SK-N-SH treated with all-trans-retinoic acid at 6 μM for 48 hours (cell line): ENCODE measurements around the gene TMEM167B.

Experiments
- ATAC-seq: fragments of 200-7000 bp; cut with Tn5 transposase; 3 replicates; pipeline ENCODE4 v1.9.1; 2020; ENCODE audit warnings: mild to moderate bottlenecking, moderate library complexity
- ARNTL ChIP-seq: fragments of 450-650 bp; formaldehyde crosslinking; IDR thresholded peaks from 2 replicates; pipeline ENCODE4 v1.5.0; 2020; ENCODE audit warnings: low read depth, mild to moderate bottlenecking, moderate library complexity, borderline replicate concordance
- BACH2 ChIP-seq: fragments of 250-450 bp; sonication (Bioruptor Pico); IDR thresholded peaks from 2 replicates; pipeline ENCODE4 v1.9.0; 2021; ENCODE audit warnings: mild to moderate bottlenecking, borderline replicate concordance
- CSRNP3 ChIP-seq: fragments of 250-450 bp; sonication (Bioruptor Pico); IDR thresholded peaks from 2 replicates; pipeline ENCODE4 v1.5.1; 2021; ENCODE audit warnings: mild to moderate bottlenecking, moderate library complexity
- ESRRG ChIP-seq: fragments of 250-450 bp; sonication (Bioruptor Pico); IDR thresholded peaks from 2 replicates; pipeline ENCODE4 v1.6.1; 2021; ENCODE audit warnings: mild to moderate bottlenecking
- GLIS3 ChIP-seq: fragments of 250-450 bp; sonication (Bioruptor Pico); IDR thresholded peaks from 2 replicates; pipeline ENCODE4 v1.5.0; 2020; ENCODE audit warnings: mild to moderate bottlenecking, moderate library complexity
- ISL1 ChIP-seq: fragments of 250-450 bp; sonication (Bioruptor Pico); IDR thresholded peaks from 2 replicates; pipeline ENCODE4 v2.1.2; 2022; ENCODE audit warnings: mild to moderate bottlenecking, moderate library complexity
- PATZ1 ChIP-seq: fragments of 250-450 bp; sonication (Bioruptor Pico); IDR thresholded peaks from 2 replicates; pipeline ENCODE4 v1.8.0; 2020; ENCODE audit warnings: mild to moderate bottlenecking, moderate library complexity, borderline replicate concordance
- POU6F1 ChIP-seq: fragments of 250-450 bp; sonication (Bioruptor Pico); IDR thresholded peaks from 2 replicates; pipeline ENCODE4 v1.8.0; 2021; ENCODE audit warnings: low read depth, mild to moderate bottlenecking, moderate library complexity, borderline replicate concordance
- PPARA ChIP-seq: fragments of 250-450 bp; sonication (Bioruptor Pico); IDR thresholded peaks from 2 replicates; pipeline ENCODE4 v1.5.0; 2020; ENCODE audit warnings: mild to moderate bottlenecking, borderline replicate concordance
- RARB ChIP-seq: fragments of 250-450 bp; sonication (Bioruptor Pico); IDR thresholded peaks from 2 replicates; pipeline ENCODE4 v1.8.0; 2021; ENCODE audit warnings: mild to moderate bottlenecking, moderate library complexity
- SNAI2 ChIP-seq: fragments of 250-450 bp; sonication (Bioruptor Pico); IDR thresholded peaks from 2 replicates; pipeline ENCODE4 v1.5.0; 2020; ENCODE audit warnings: mild to moderate bottlenecking, moderate library complexity
- TCF4 ChIP-seq: fragments of 250-450 bp; sonication (Bioruptor Pico); IDR thresholded peaks from 2 replicates; pipeline ENCODE4 v1.8.0; 2021; ENCODE audit warnings: mild to moderate bottlenecking, moderate library complexity, borderline replicate concordance
- TOX ChIP-seq: fragments of 250-450 bp; sonication (Bioruptor Pico); IDR thresholded peaks from 2 replicates; pipeline ENCODE4 v1.8.0; 2021; ENCODE audit warnings: mild to moderate bottlenecking, moderate library complexity, borderline replicate concordance
- TSHZ2 ChIP-seq: fragments of 250-450 bp; sonication (Bioruptor Pico); IDR thresholded peaks from 2 replicates; pipeline ENCODE4 v1.5.0; 2020; ENCODE audit warnings: mild to moderate bottlenecking, moderate library complexity
- ZC3H10 ChIP-seq: fragments of 250-450 bp; sonication (Bioruptor Pico); IDR thresholded peaks from 2 replicates; pipeline ENCODE4 v1.5.1; 2021; ENCODE audit warnings: mild to moderate bottlenecking, moderate library complexity
- ZFP3 ChIP-seq: fragments of 250-450 bp; sonication (Bioruptor Pico); IDR thresholded peaks from 2 replicates; pipeline ENCODE4 v1.5.0; 2020; ENCODE audit warnings: mild to moderate bottlenecking, moderate library complexity
- ZFP30 ChIP-seq: fragments of 450-650 bp; formaldehyde crosslinking; IDR thresholded peaks from 2 replicates; pipeline ENCODE4 v1.5.0; 2022; ENCODE audit warnings: mild to moderate bottlenecking, moderate library complexity
- ZNF565 ChIP-seq: fragments of 450-650 bp; formaldehyde crosslinking; conservative IDR thresholded peaks from 2 replicates; pipeline ENCODE4 v1.5.0; 2020; ENCODE audit warnings: low read depth, mild to moderate bottlenecking, moderate library complexity
- ZNF70 ChIP-seq: fragments of 450-650 bp; formaldehyde crosslinking; IDR thresholded peaks from 2 replicates; pipeline ENCODE4 v1.5.0; 2020; ENCODE audit warnings: mild to moderate bottlenecking, moderate library complexity
- ZNF8 ChIP-seq: fragments of 450-650 bp; formaldehyde crosslinking; IDR thresholded peaks from 2 replicates; pipeline ENCODE4 v1.5.0; 2020; ENCODE audit warnings: mild to moderate bottlenecking, moderate library complexity
- TF ChIP-seq, protein P1 (sequence below): fragments of 250-450 bp; sonication (Bioruptor Pico); IDR thresholded peaks from 2 replicates; pipeline ENCODE4 v1.5.1; 2020; ENCODE audit warnings: low read depth, mild to moderate bottlenecking, moderate library complexity

The TMEM167B gene

GRCh38 chr1:109069294-109069693 lies 21.3 kb upstream of the TMEM167B start:
- ATAC-seq = no peak
- TF ChIP-seq TSHZ2 (CRISPR knock-in tag) = no peak
- TF ChIP-seq ZNF70 = no peak
- TF ChIP-seq, protein P1, sequence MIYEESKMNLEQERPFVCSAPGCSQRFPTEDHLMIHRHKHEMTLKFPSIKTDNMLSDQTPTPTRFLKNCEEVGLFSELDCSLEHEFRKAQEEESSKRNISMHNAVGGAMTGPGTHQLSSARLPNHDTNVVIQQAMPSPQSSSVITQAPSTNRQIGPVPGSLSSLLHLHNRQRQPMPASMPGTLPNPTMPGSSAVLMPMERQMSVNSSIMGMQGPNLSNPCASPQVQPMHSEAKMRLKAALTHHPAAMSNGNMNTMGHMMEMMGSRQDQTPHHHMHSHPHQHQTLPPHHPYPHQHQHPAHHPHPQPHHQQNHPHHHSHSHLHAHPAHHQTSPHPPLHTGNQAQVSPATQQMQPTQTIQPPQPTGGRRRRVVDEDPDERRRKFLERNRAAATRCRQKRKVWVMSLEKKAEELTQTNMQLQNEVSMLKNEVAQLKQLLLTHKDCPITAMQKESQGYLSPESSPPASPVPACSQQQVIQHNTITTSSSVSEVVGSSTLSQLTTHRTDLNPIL (CRISPR knock-in tag) = no peak
- TF ChIP-seq ARNTL = no peak
- no peak for TF ChIP-seq BACH2
- TF ChIP-seq PPARA (CRISPR knock-in tag) = no peak
- no peak for TF ChIP-seq RARB (CRISPR knock-in tag)
- no peak for TF ChIP-seq POU6F1
- no peak for TF ChIP-seq CSRNP3
- TF ChIP-seq ZFP3 = no peak
- no peak for TF ChIP-seq GLIS3 (CRISPR knock-in tag)
- no peak for TF ChIP-seq TOX (CRISPR knock-in tag)
- no peak for TF ChIP-seq ZNF8 (CRISPR knock-in tag)
- no peak for TF ChIP-seq ESRRG
- TF ChIP-seq SNAI2 (CRISPR knock-in tag) = no peak
- TF ChIP-seq TCF4 (CRISPR knock-in tag) = no peak
- no peak for TF ChIP-seq ZNF565 (CRISPR knock-in tag)

GRCh38 chr1:109075531-109076490 lies 14.8 kb upstream of the TMEM167B start, which contains the start of gene TAF13:
Gene TAF13 (minus strand): TSS chr1:109076003. CDS start chr1:109075947, 56 bp downstream.
- no peak for TF ChIP-seq TCF4 (CRISPR knock-in tag)
- TF ChIP-seq ESRRG = no peak
- TF ChIP-seq ZFP30 = no peak
- no peak for TF ChIP-seq GLIS3 (CRISPR knock-in tag)
- TF ChIP-seq ZNF70 = no peak
- TF ChIP-seq ZC3H10 (CRISPR knock-in tag) = no peak
- TF ChIP-seq ZNF8 (CRISPR knock-in tag) = no peak
- TF ChIP-seq ARNTL = no peak
- no peak for TF ChIP-seq PATZ1 (CRISPR knock-in tag)
- no peak for TF ChIP-seq SNAI2 (CRISPR knock-in tag)
- TF ChIP-seq TSHZ2 (CRISPR knock-in tag) = no peak
- TF ChIP-seq PPARA (CRISPR knock-in tag) = no peak
- TF ChIP-seq BACH2 = no peak
- no peak for TF ChIP-seq POU6F1
- no peak for TF ChIP-seq CSRNP3
- no peak for TF ChIP-seq ISL1
- no peak for TF ChIP-seq ZNF565 (CRISPR knock-in tag)
- no peak for TF ChIP-seq RARB (CRISPR knock-in tag)
- TF ChIP-seq ZFP3 = no peak
- TF ChIP-seq, all 23 proteins: peak for 0
- peak; percentile 100 for ATAC-seq
